Smooth muscle cell (in vitro differentiated cells): ENCODE measurements around the gene SCAMP5. TPM values are rescaled to one million over a fixed set of nuclear protein-coding genes. Genes with fewer than 3 reads are reported as not detected.

ENCODE experiments used
- DNase-seq: peaks from one replicate; lab custom pipeline; 2025; ENCODE audit not compliant: unreplicated experiment; lab: John Stamatoyannopoulos, UW
- H2AFZ ChIP-seq: fragments of 200-600 bp; sonication (generic); 2 replicates; pipeline ENCODE4 v1.6.0; 2016; ENCODE audit warnings: antibody characterized with exemption, low read depth, mild to moderate bottlenecking
- H3F3A ChIP-seq: fragments of 200-600 bp; sonication (generic); 2 replicates; pipeline ENCODE4 v1.6.0; 2017; ENCODE audit warnings: antibody characterized with exemption, low read depth
- H3K27ac ChIP-seq: fragments of 200-600 bp; sonication (generic); 2 replicates; pipeline ENCODE4 v1.5.1; 2016; ENCODE audit warnings: low read depth, mild to moderate bottlenecking
- H3K27me3 ChIP-seq: fragments of 200-600 bp; sonication (generic); 2 replicates; pipeline ENCODE4 v1.6.1; 2016; ENCODE audit warnings: low read depth, mild to moderate bottlenecking
- H3K36me3 ChIP-seq: fragments of 200-600 bp; sonication (generic); 2 replicates; pipeline ENCODE4 v1.5.1; 2016; ENCODE audit warnings: low read depth
- H3K4me1 ChIP-seq: fragments of 200-600 bp; sonication (generic); 2 replicates; pipeline ENCODE4 v1.5.1; 2016; ENCODE audit warnings: low read depth
- H3K4me2 ChIP-seq: fragments of 200-600 bp; sonication (generic); 2 replicates; pipeline ENCODE4 v1.6.0; 2016; ENCODE audit warnings: mild to moderate bottlenecking
- H3K4me3 ChIP-seq: fragments of 200-600 bp; sonication (generic); 2 replicates; pipeline ENCODE4 v1.5.1; 2016; ENCODE audit warnings: mild to moderate bottlenecking
- H3K79me2 ChIP-seq: fragments of 200-600 bp; sonication (generic); 2 replicates; pipeline ENCODE4 v1.6.0; 2016; ENCODE audit warnings: low read depth, mild to moderate bottlenecking
- H3K9ac ChIP-seq: fragments of 200-600 bp; sonication (generic); 2 replicates; pipeline ENCODE4 v1.6.0; 2016; ENCODE audit warnings: low read depth
- H3K9me3 ChIP-seq: fragments of 200-600 bp; sonication (generic); replicated peaks from 2 replicates; pipeline ENCODE4 v1.5.1; 2016; ENCODE audit warnings: low read depth
- H4K20me1 ChIP-seq: fragments of 200-600 bp; sonication (generic); 2 replicates; pipeline ENCODE4 v1.6.0; 2016; ENCODE audit warnings: low read depth
- WGBS: methylation state at CpG from one replicate; pipeline ENCODE4 v1.1.7; 2016; ENCODE audit warnings: low lambda C conversion rate; 5-methylcytosine and 5-hydroxymethylcytosine counted together
- polyA plus RNA-seq: library from polyadenylated mRNA; unstranded; fragments of >200 nt; fragmentation: Nextera tagmentation; extraction: Ambion mirVana; gene quantifications from 2 replicates; pipeline ENCODE4 v1.2.1, GENCODE V29; 2016
- total RNA-seq: library from RNA; depleted of rRNA; stranded (reverse); fragments of >200 nt; gene quantifications from 2 replicates; pipeline ENCODE4 v1.2.3, GENCODE V29; 2014
- TF ChIP-seq, protein P1 (sequence below): fragments of 200-600 bp; sonication (generic); IDR thresholded peaks from 2 replicates; pipeline ENCODE4 v1.5.1; 2017; ENCODE audit warnings: borderline replicate concordance, mild to moderate bottlenecking, antibody characterized with exemption; ENCODE audit not compliant: insufficient read depth, poor library complexity, severe bottlenecking

The SCAMP5 gene
- total and polyA plus RNA-seq, 2 experiments from 2014 or later: 6.6 to 18.1 TPM

- WGBS: 91% methylated on average over 13 of the region's 13 CpGs
- no peaks in the 10 kb centered on the region for H3K27me3 ChIP-seq
- H3F3A ChIP-seq: no peaks in the 10 kb centered on the region
- H3K9me3 ChIP-seq: no peaks in the 10 kb centered on the region
- no peak overlapping the region for H3K9ac ChIP-seq
- no peak overlapping the region for H3K4me2 ChIP-seq
- H3K4me3 ChIP-seq: no peak overlapping the region
- no peaks in the 10 kb centered on the region for H4K20me1 ChIP-seq
- H3K4me1 ChIP-seq: no peaks in the 10 kb centered on the region
- no peaks in the 10 kb centered on the region for H3K79me2 ChIP-seq
- TF ChIP-seq, protein P1, sequence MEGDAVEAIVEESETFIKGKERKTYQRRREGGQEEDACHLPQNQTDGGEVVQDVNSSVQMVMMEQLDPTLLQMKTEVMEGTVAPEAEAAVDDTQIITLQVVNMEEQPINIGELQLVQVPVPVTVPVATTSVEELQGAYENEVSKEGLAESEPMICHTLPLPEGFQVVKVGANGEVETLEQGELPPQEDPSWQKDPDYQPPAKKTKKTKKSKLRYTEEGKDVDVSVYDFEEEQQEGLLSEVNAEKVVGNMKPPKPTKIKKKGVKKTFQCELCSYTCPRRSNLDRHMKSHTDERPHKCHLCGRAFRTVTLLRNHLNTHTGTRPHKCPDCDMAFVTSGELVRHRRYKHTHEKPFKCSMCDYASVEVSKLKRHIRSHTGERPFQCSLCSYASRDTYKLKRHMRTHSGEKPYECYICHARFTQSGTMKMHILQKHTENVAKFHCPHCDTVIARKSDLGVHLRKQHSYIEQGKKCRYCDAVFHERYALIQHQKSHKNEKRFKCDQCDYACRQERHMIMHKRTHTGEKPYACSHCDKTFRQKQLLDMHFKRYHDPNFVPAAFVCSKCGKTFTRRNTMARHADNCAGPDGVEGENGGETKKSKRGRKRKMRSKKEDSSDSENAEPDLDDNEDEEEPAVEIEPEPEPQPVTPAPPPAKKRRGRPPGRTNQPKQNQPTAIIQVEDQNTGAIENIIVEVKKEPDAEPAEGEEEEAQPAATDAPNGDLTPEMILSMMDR: no peak
- H3K36me3 ChIP-seq: no peaks in the 10 kb centered on the region
- no peak overlapping the region for H3K27ac ChIP-seq
- H2AFZ ChIP-seq: no peak overlapping the region
- no peak for DNase-seq
Observed at GRCh38 chr15:75007216-75007615, 11.9 kb downstream of the SCAMP5 start.

GRCh38 chr15:75008221-75008625 is 12.9 kb downstream of the SCAMP5 start:
- Histone ChIP-seq H4K20me1 (no peaks in the 10 kb centered on the region), H3K36me3 (no peaks in the 10 kb centered on the region), H3K4me3 (no peak overlapping the region), H3K9ac (no peak overlapping the region), H3K4me2 (no peak overlapping the region), H3K4me1 (no peaks in the 10 kb centered on the region), H3K27me3 (no peaks in the 10 kb centered on the region), H3K9me3 (no peaks in the 10 kb centered on the region), H2AFZ (no peak overlapping the region), H3F3A (no peaks in the 10 kb centered on the region), H3K27ac (no peak overlapping the region), H3K79me2 (no peaks in the 10 kb centered on the region)
- no peak for DNase-seq
- 86% methylated on average over 5 of the region's 5 CpGs for WGBS
- TF ChIP-seq, protein P1: no peak

DNA sequence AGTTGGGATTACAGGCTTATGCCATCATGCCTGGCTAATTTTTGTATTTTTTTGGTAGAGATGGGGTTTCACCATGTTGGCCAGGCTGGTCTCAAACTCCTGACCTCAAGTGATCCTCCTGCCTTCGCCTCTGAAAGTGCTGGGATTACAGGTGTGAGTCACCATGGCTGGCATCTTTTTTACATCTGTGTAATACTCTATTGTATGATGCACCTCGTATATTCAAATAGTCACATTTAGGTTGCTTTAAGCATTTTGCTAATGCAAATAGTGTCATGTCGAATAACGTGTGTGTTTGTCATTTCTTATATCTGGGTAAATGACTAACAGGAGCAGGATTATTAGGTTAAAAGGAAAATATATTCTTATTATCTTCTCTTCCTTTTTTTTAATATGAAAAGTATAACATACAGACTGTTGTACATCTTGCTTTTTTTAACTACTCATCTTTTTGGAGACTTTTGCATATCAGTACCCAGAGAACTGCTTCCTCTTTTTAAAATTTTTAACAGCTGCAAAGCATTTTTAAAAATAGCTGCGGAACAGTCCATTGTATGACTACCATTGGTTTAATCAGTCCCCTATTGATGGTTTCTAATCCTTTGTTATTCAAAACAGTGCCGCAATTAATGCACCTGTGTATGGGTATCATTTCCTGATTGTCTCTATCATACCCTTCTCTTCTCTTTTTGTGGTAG is 13.4 kb downstream of the SCAMP5 start:
- Histone ChIP-seq H3F3A (no peaks in the 10 kb centered on the region), H2AFZ (no peak overlapping the region), H3K27ac (no peak overlapping the region), H3K9ac (no peak overlapping the region), H3K9me3 (no peaks in the 10 kb centered on the region), H3K4me2 (no peak overlapping the region), H4K20me1 (no peaks in the 10 kb centered on the region), H3K36me3 (no peaks in the 10 kb centered on the region), H3K79me2 (no peaks in the 10 kb centered on the region), H3K4me1 (no peaks in the 10 kb centered on the region), H3K4me3 (no peak overlapping the region), H3K27me3 (no peaks in the 10 kb centered on the region)
- no peak for DNase-seq
- TF ChIP-seq, protein P1: no peak
- WGBS: 99% methylated on average over 6 of the region's 6 CpGs

DNA sequence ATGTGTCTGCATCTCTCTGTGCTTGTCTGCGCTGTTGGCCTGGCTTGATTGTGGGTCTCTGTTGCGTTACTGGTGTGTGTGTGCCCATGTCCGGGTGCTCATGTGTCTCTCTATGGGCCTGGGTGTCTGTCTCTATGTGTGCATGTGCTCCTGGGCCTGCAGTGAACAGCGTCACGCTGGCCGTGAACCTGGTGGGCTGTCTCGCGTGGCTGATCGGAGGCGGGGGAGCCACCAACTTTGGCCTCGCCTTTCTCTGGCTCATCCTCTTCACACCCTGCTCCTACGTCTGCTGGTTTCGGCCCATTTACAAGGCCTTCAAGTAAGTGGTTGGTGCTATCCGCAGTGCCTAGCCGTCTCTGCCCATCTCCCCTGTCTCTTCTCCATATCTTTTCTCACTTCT is 21.1 kb downstream of the SCAMP5 start:
- no peak overlapping the region for H3K4me3 ChIP-seq
- H3K9me3 ChIP-seq: no peaks in the 10 kb centered on the region
- WGBS: 96% methylated on average over 15 of the region's 15 CpGs
- H3K27ac ChIP-seq: no peak overlapping the region
- no peaks in the 10 kb centered on the region for H4K20me1 ChIP-seq
- H3F3A ChIP-seq: no peaks in the 10 kb centered on the region
- TF ChIP-seq, protein P1: no peak
- H3K27me3 ChIP-seq: no peaks in the 10 kb centered on the region
- no peaks in the 10 kb centered on the region for H3K79me2 ChIP-seq
- H2AFZ ChIP-seq: no peak overlapping the region
- no peak for DNase-seq
- H3K4me1 ChIP-seq: no peaks in the 10 kb centered on the region
- H3K4me2 ChIP-seq: no peak overlapping the region
- H3K36me3 ChIP-seq: no peaks in the 10 kb centered on the region
- no peak overlapping the region for H3K9ac ChIP-seq
